Central memory CD4-positive, alpha-beta T cell (primary cell): ENCODE results near the gene SLC26A9.
"Not testable (repeated sequence)": the region's sequence is repeated elsewhere in the genome, so short reads cannot be mapped to it uniquely, and the experiment has no call there.

Source experiments
- DNase-seq: peaks from one replicate; pipeline ENCODE4 v3.0.0; 2022

SLC26A9 gene

GRCh38 chr1:205923651-205924459, 19.4 kb downstream of the SLC26A9 start:
- DNase-seq = no peak

- DNase-seq = no peak
These were observed 20.4 kb downstream of the SLC26A9 start for GRCh38 chr1:205922806-205923205.

GRCh38 chr1:205922314-205922713, 20.9 kb downstream of the SLC26A9 start:
- no peak for DNase-seq

- no peak for DNase-seq
These were observed 21.7 kb downstream of the SLC26A9 start for GRCh38 chr1:205921570-205921909.

GRCh38 chr1:205920861-205921569, 22.2 kb downstream of the SLC26A9 start:
- DNase-seq = no peak

GRCh38 chr1:205920159-205920558, 23.1 kb downstream of the SLC26A9 start:
- no peak for DNase-seq

- DNase-seq = peak; percentile 36
These were observed 24.1 kb downstream of the SLC26A9 start for GRCh38 chr1:205918955-205919746.

GRCh38 chr1:205917466-205918238, 25.6 kb downstream of the SLC26A9 start:
- DNase-seq = no peak

- DNase-seq = no peak
These were observed 26.7 kb downstream of the SLC26A9 start for GRCh38 chr1:205916541-205916940.

- DNase-seq = no peak
These were observed 27.8 kb downstream of the SLC26A9 start for GRCh38 chr1:205915354-205915990.

- DNase-seq = no peak
These were observed 28.5 kb downstream of the SLC26A9 start for GRCh38 chr1:205914730-205915129.

GRCh38 chr1:205914155-205914507, 29.1 kb downstream of the SLC26A9 start:
- no peak for DNase-seq

GRCh38 chr1:205913451-205914154, 29.7 kb downstream of the SLC26A9 start:
- no peak for DNase-seq

- DNase-seq = no peak
These were observed 35.5 kb downstream of the SLC26A9 start for GRCh38 chr1:205907794-205908193.

- DNase-seq = not testable (repeated sequence)
These were observed 38.2 kb downstream of the SLC26A9 start for GRCh38 chr1:205905095-205905494.

GRCh38 chr1:205896351-205896750, 46.9 kb downstream of the SLC26A9 start:
- no peak for DNase-seq

GRCh38 chr1:205894119-205894518, 49.1 kb downstream of the SLC26A9 start:
- not testable (repeated sequence) for DNase-seq

GRCh38 chr1:205892175-205892574, 51.1 kb downstream of the SLC26A9 start:
- DNase-seq = not testable (repeated sequence)

GRCh38 chr1:205891481-205891880, 51.8 kb downstream of the SLC26A9 start:
- not testable (repeated sequence) for DNase-seq

GRCh38 chr1:205890631-205891030, 52.6 kb downstream of the SLC26A9 start:
- DNase-seq = not testable (repeated sequence)

- not testable (repeated sequence) for DNase-seq
These were observed 53.5 kb downstream of the SLC26A9 start for GRCh38 chr1:205889706-205890105.
